ENCODE results near the gene ETV2. TPM values are rescaled to one million over a fixed set of nuclear protein-coding genes. Genes with fewer than 3 reads are reported as not detected.

ETV2 gene
- total RNA-seq, 6 donors from 2014 or later = 0.83 to 8.0 (median 1.8) TPM; not detected in 2

GRCh38 chr19:35633727-35634440 is 7.7 kb upstream of the ETV2 start:
- Histone ChIP-seq H3K4me3 (no peak overlapping the region), H3K27me3 (no peaks in the 10 kb centered on the region), H3K36me3 (peaks cover 50 to 83% (median 77%) of the 10 kb centered on the region in 4 donors), H3K9me3 (no peaks in the 10 kb centered on the region), H3K4me1 (peaks cover 9 to 16% (median 12%) of the 10 kb centered on the region in 4 donors), H3K27ac (no peak overlapping the region)
- DNase-seq (peak in 1 of 2 donors; percentile 78), ATAC-seq (ENCODE audit: low FRiP score in 2 of 2) (no peak)
- TF ChIP-seq EP300 (IDR thresholded peaks at IDR 0.05) (no peak), POLR2AphosphoS5 (IDR thresholded peaks at IDR 0.05) (no peak), POLR2A (IDR thresholded peaks at IDR 0.05) (no peak), CTCF (IDR thresholded peaks at IDR 0.05) (no peak)
- 92 to 97% methylated on average over 15 to 29 of the region's 29 CpGs for WGBS, 2 donors

- Histone ChIP-seq H3K36me3 (peaks cover 41 to 67% (median 65%) of the 10 kb centered on the region in 4 donors), H3K27ac (no peak overlapping the region), H3K4me1 (peaks cover 0 to 6% (median 4%) of the 10 kb centered on the region in 4 donors), H3K27me3 (no peaks in the 10 kb centered on the region), H3K4me3 (no peak overlapping the region), H3K9me3 (no peaks in the 10 kb centered on the region)
- DNase-seq (no peak), ATAC-seq (ENCODE audit: low FRiP score in 2 of 2) (no peak)
- 98 to 100% methylated on average over 3 of the region's 3 CpGs for WGBS, 2 donors
- TF ChIP-seq CTCF (IDR thresholded peaks at IDR 0.05) (no peak), POLR2A (IDR thresholded peaks at IDR 0.05) (no peak)
These were observed 4.9 kb upstream of the ETV2 start for GRCh38 chr19:35636651-35637050.

GRCh38 chr19:35637165-35637564 is 4.4 kb upstream of the ETV2 start:
- Histone ChIP-seq H3K36me3 (peaks cover 38 to 62% (median 60%) of the 10 kb centered on the region in 4 donors), H3K4me3 (no peak overlapping the region), H3K9me3 (no peaks in the 10 kb centered on the region), H3K27ac (no peak overlapping the region), H3K27me3 (no peaks in the 10 kb centered on the region), H3K4me1 (peaks cover 5 to 11% (median 9%) of the 10 kb centered on the region in 4 donors)
- peak in 1 of 2 donors; percentile 54 for DNase-seq
- WGBS, 2 donors = 95 to 96% methylated on average over 23 to 25 of the region's 25 CpGs
- no peak for TF ChIP-seq POLR2AphosphoS5 (IDR thresholded peaks at IDR 0.05)
- TF ChIP-seq POLR2A (IDR thresholded peaks at IDR 0.05) = no peak
- TF ChIP-seq CTCF (IDR thresholded peaks at IDR 0.05) = no peak
- no peak for TF ChIP-seq EP300 (IDR thresholded peaks at IDR 0.05)
- ATAC-seq (ENCODE audit: low FRiP score in 2 of 2) = no peak

GRCh38 chr19:35639321-35639639 is 2.3 kb upstream of the ETV2 start:
- 64 to 74% methylated on average over 6 of the region's 6 CpGs for WGBS, 2 donors
- ATAC-seq (ENCODE audit: low FRiP score in 2 of 2) (no peak), DNase-seq (no peak)
- no peak overlapping the region for H3K27ac ChIP-seq
- peaks cover 21 to 41% (median 39%) of the 10 kb centered on the region in 4 donors for H3K36me3 ChIP-seq
- peaks cover 13 to 22% (median 18%) of the 10 kb centered on the region in 4 donors for H3K4me1 ChIP-seq
- H3K4me3 ChIP-seq = no peak overlapping the region
- no peaks in the 10 kb centered on the region for H3K9me3 ChIP-seq
- TF ChIP-seq POLR2A (IDR thresholded peaks at IDR 0.05) = no peak
- TF ChIP-seq CTCF (IDR thresholded peaks at IDR 0.05) = no peak
- no peak for TF ChIP-seq POLR2AphosphoS5 (IDR thresholded peaks at IDR 0.05)
- TF ChIP-seq EP300 (IDR thresholded peaks at IDR 0.05) = no peak
- no peaks in the 10 kb centered on the region for H3K27me3 ChIP-seq

- no peaks in the 10 kb centered on the region for H3K9me3 ChIP-seq
- no peak for TF ChIP-seq CTCF (IDR thresholded peaks at IDR 0.05)
- TF ChIP-seq EP300 (IDR thresholded peaks at IDR 0.05) = no peak
- TF ChIP-seq POLR2AphosphoS5 (IDR thresholded peaks at IDR 0.05) = no peak
- no peak for TF ChIP-seq POLR2A (IDR thresholded peaks at IDR 0.05)
- no peak overlapping the region for H3K27ac ChIP-seq
- DNase-seq = no peak
- H3K4me3 ChIP-seq = no peak overlapping the region
- peaks cover 16 to 35% (median 33%) of the 10 kb centered on the region in 4 donors for H3K36me3 ChIP-seq
- 84 to 91% methylated on average over 7 to 8 of the region's 8 CpGs for WGBS, 2 donors
- no peaks in the 10 kb centered on the region for H3K27me3 ChIP-seq
- ATAC-seq (ENCODE audit: low FRiP score in 2 of 2) = no peak
- peaks cover 16 to 28% (median 22%) of the 10 kb centered on the region in 4 donors for H3K4me1 ChIP-seq
These were observed 1.7 kb upstream of the ETV2 start for GRCh38 chr19:35639863-35640262.

Data from upper lobe of left lung (tissue), 6 donors.